AG04449 (cell line): ENCODE results near the gene FAM168B.
"Not testable (repeated sequence)": the region's sequence is repeated elsewhere in the genome, so short reads cannot be mapped to it uniquely, and the experiment has no call there.

Experiments
- CTCF ChIA-PET: fragments of 350-600 bp; formaldehyde crosslinking; extraction: SDS; loops from one replicate; lab custom pipeline; 2021; ENCODE audit warnings: antibody characterized with exemption; lab: Yijun Ruan, JAX
- POLR2A ChIA-PET: fragments of 400-600, 350-600 bp; formaldehyde crosslinking; extraction: SDS; loops from one replicate; lab custom pipeline; 2020; ENCODE audit warnings: antibody characterized with exemption, inconsistent platforms; lab: Yijun Ruan, JAX
- DNase-seq: peaks from one replicate; pipeline ENCODE4 v3.0.0-alpha.2; 2010; ENCODE audit warnings: low read depth, low spot score
- H3K4me3 ChIP-seq: 2 replicates; pipeline ENCODE4 v1.5.1; 2011; ENCODE audit warnings: low read depth, mild to moderate bottlenecking, control low read depth, low read length
- TF ChIP-seq, protein P1 (sequence below): IDR thresholded peaks from one replicate; pipeline ENCODE4 v1.5.1; 2011; ENCODE audit warnings: mild to moderate bottlenecking, moderate library complexity, low read length, control low read depth, inconsistent platforms; ENCODE audit not compliant: insufficient read depth; ENCODE audit errors: missing control alignments

FAM168B gene

DNA sequence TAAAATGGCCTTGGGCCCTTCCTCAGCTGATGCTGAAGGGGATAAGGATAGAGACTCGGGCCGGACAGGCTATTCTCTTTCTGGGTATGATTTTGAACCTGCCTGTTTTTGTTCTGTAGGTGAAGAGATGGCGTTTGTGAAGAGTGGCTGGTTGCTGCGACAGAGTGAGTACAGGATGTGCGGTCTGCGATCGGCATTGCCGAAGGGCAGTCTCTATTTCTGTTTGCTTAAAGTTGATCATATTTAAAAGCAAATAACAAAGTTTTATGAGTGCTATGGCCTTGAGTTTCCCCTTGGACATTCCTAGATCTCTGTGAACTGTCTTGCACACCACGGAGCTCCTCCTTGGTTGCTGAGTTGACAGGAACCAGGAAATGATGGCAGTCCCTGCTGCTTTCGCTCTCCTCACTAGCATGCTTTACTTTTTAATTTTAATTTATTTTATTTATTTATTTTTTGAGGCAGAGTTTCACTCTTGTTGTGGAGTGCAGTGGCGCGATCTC, 27.6 kb upstream of the FAM168B start:
- H3K4me3 ChIP-seq, result no peak overlapping the region
- TF ChIP-seq, protein P1, sequence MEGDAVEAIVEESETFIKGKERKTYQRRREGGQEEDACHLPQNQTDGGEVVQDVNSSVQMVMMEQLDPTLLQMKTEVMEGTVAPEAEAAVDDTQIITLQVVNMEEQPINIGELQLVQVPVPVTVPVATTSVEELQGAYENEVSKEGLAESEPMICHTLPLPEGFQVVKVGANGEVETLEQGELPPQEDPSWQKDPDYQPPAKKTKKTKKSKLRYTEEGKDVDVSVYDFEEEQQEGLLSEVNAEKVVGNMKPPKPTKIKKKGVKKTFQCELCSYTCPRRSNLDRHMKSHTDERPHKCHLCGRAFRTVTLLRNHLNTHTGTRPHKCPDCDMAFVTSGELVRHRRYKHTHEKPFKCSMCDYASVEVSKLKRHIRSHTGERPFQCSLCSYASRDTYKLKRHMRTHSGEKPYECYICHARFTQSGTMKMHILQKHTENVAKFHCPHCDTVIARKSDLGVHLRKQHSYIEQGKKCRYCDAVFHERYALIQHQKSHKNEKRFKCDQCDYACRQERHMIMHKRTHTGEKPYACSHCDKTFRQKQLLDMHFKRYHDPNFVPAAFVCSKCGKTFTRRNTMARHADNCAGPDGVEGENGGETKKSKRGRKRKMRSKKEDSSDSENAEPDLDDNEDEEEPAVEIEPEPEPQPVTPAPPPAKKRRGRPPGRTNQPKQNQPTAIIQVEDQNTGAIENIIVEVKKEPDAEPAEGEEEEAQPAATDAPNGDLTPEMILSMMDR, result no peak
- DNase-seq, result no peak
- ChIA-PET CTCF (no interaction called here), POLR2A (no interaction called here)

DNA sequence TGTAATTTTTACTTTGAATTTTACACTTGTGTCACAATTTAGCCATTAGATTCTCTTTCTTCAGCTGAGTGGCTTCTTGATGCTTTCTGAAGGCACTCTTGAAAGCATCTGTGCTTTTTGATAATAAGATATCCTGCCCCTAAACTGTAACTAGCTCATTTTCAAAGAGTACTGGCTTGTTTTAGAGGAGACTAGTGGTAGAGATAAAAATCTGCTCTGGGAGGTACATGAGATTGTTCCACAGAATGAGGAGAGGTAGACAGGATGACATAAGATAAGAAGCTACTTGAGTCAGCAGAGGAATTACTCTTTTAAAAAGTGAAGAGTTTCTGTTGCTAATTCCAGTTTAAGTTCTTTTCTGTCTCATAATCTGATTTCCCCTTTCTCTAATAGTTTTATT, 22.5 kb upstream of the FAM168B start:
- no peak overlapping the region for H3K4me3 ChIP-seq
- ChIA-PET POLR2A (no interaction called here), CTCF (interaction anchor here (1.1 kb wide), 1 partner anchor 11 kb away, joined by 3 read pairs; the partner anchor contains the start of gene PLEKHB2)
- DNase-seq, result no peak
- TF ChIP-seq, protein P1, result no peak

DNA sequence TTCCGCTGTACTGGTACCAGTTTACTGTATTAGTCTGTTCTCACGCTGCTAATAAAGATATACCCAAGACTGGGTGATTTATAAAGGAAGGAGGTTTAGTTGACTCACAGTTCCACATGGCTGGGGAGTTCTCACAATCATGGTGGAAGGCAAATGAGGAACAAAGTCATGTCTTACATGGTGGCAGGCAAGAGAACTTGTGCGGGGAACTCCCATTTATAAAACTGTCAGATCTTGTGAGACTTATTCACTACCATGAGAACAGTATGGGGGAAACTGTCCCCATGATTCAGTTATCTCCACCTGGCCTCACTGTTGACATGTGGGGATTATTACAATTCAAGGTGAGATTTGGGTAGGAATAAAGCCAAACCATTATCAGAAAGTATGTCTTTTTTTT, 21.7 kb upstream of the FAM168B start:
- POLR2A ChIA-PET, DNase-seq, CTCF ChIA-PET: not testable (repeated sequence)

DNA sequence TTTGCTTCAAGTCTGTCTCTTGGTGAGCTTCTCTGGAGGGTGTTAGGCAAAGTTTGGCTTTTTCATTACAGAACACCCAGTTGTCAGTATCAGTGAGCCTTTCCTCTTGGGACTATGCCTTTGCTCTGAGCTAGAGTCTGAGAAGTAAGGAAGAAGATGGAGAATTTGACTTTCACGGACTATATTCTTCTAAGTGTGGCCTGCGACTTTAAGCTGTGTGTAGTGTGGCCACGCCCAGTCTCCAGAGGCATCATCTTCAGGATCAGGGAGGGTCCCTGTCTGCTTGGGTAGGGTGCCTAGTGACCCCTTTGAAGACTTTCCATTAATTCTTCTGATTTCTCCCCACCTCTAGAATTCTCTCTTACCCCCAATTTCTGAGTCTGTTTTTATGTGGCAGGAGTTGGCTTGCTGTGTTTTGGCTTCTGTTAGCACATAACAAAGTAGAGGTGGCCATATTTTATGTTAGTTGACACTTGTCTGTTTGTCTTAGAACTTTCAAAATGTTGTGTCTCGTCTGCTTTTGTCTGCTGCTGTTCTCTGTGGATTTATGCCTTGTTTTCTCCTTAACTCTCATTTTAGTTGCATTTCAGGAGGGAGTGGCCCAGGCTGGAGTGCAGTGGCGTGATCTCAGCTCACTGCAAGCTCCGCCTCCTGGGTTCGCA, 20.4 kb upstream of the FAM168B start:
- ChIA-PET POLR2A (no interaction called here), CTCF (interaction anchor here (1.3 kb wide), 1 partner anchor 21 kb away, joined by 4 read pairs; the partner anchor contains the start of gene FAM168B)
- TF ChIP-seq, protein P1, result no peak

More for the DNA sequence above, 21.7 kb upstream of the FAM168B start:
- not testable (repeated sequence) for H3K4me3 ChIP-seq

DNA sequence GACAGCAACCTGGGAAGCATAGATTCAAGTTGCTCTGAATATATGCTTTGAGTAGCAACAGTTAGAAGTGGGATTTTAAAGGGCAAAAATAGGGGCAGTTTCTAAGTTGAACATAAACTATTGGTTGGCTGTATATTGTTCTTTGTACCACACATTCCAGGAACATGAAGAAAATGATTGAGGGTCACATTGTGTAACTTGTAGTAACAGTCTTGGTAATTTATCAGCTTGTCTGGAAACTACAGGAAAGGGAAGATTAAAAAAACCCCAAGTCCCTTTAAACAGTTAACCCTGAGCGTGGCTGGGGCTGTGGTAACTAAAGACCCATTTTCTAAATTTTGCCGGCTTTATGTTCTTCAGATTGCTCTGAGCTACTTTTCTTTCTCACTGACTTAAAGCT, 19.3 kb upstream of the FAM168B start:
- TF ChIP-seq, protein P1, result no peak
- CTCF ChIA-PET, result no interaction called here
- no peak for DNase-seq
- no peak overlapping the region for H3K4me3 ChIP-seq
- POLR2A ChIA-PET, result no interaction called here

More for the DNA sequence above, 20.4 kb upstream of the FAM168B start:
- H3K4me3 ChIP-seq, result no peak overlapping the region
- no peak for DNase-seq

DNA sequence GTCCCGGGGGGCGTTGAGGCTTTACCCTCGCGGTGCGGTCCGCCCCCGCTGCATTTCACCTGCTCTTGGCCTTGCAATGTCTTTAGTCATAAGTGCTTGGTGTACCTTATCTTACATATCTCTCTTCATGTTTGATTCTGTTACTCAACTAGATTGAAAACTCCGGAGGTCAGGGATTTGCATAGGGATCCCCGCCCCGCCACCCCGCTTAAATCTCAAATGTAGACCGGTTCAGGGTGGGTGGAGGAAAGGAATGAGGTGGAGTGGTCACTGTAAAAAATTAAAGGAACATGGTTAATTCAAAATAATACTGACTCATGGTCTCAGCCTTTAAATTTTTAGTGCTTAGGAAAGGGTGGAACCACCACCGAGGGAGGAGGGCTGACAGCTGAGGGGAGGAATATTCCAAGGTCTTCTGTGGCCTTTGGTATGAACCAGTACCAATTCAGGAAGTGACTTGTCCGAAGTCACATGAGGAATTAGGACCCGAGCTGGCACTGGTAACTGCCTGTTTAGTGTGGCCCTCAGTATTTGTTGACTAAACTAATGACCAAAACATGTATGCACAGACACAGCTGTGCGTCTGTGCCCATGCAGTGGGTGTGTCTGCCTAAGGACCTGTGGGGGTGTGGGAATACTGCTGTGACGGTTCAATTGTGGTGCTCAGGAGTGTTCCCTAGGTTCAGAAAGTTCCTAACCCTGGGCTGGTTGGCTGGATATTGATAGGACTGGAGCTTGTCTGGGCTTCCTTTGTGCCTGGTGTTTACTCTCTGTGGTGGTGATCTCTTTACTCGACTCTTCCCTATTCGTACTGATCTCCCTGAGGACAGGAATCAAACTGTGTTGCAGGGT, 12.9 kb upstream of the FAM168B start:
- POLR2A ChIA-PET, result interaction anchor here (1.0 kb wide), 1 partner anchor 13 kb away, joined by 8 read pairs; the partner anchor contains the start of gene FAM168B
- CTCF ChIA-PET, result interaction anchor here (1.1 kb wide), 1 partner anchor 11 kb away, joined by 3 read pairs; no protein-coding TSS in a partner anchor
- peak overlapping the region; percentile 92 for H3K4me3 ChIP-seq
- TF ChIP-seq, protein P1, result no peak
- DNase-seq, result no peak
